Measurements from ENCODE around the gene CHI3L1.

- TF ChIP-seq FOXM1 (IDR thresholded peaks at IDR 0.05; ENCODE audit: borderline replicate concordance): no peak
- TF ChIP-seq ELF4 (IDR thresholded peaks at IDR 0.05): no peak
- TF ChIP-seq FOXA1 (IDR thresholded peaks at IDR 0.05): no peak
- TF ChIP-seq PKNOX1 (IDR thresholded peaks at IDR 0.05): no peak
- TF ChIP-seq SUZ12 (IDR thresholded peaks at IDR 0.05): no peak
- TF ChIP-seq NFRKB (IDR thresholded peaks at IDR 0.05): no peak
- TF ChIP-seq FOXK2 (IDR thresholded peaks at IDR 0.05): no peak
- TF ChIP-seq SP1 (IDR thresholded peaks at IDR 0.05): no peak
- TF ChIP-seq ARNT (IDR thresholded peaks at IDR 0.05): no peak
- no peak for TF ChIP-seq TARDBP (IDR thresholded peaks at IDR 0.05)
- TF ChIP-seq BHLHE40 (IDR thresholded peaks at IDR 0.05; ENCODE audit: borderline replicate concordance): no peak
Measured at GRCh38 chr1:203138066-203138465, 48.4 kb downstream of the CHI3L1 start.
